HG02588 (cell line): Measurements from ENCODE around the gene PPP1R14D.
"Not testable (repeated sequence)": the region's sequence is repeated elsewhere in the genome, so short reads cannot be mapped to it uniquely, and the experiment has no call there.

Experiments used
- ATAC-seq: cut with Tn5 transposase; IDR thresholded peaks from one replicate; pipeline ENCODE4 v1.9.1; 2021; ENCODE audit warnings: mild to moderate bottlenecking, moderate library complexity; ENCODE audit not compliant: unreplicated experiment

PPP1R14D gene

DNA sequence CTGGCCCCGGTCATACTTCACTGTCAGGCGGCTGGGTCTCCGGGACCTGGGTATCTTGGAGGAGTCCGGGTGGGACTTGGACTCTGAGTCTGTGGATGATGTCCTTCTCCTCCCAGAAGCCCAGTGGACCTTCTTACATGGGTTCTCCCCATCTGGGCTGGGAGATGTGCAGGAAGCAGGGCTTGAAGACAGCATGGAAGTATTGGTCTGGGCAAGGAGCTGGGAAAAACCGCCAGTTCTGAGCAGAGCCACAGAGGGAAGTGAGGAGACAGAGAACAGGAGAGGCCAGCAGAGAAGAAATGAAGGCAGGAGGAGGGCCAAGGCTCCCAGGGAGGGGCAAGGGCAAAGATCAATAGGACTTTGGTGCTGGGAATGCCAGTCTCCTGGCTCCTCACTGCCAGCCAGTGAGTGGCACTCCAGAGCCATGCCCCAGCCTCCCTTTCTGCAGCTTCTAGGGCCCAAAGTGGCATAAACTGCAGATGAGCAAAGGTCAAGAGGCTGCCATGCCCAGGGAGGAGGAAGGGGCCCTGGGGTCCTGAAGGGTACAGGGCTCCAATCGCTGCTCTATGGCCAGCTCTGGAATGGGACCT lies at the start of gene PPP1R14D:
TSS of gene PPP1R14D (minus strand) at position 262 of the 590 bp plus-strand sequence. CDS start at position 195, 67 bp downstream.
- no peak for ATAC-seq

- ATAC-seq = no peak
Observed at GRCh38 chr15:40877694-40878093, 49.2 kb upstream of the PPP1R14D start.

DNA sequence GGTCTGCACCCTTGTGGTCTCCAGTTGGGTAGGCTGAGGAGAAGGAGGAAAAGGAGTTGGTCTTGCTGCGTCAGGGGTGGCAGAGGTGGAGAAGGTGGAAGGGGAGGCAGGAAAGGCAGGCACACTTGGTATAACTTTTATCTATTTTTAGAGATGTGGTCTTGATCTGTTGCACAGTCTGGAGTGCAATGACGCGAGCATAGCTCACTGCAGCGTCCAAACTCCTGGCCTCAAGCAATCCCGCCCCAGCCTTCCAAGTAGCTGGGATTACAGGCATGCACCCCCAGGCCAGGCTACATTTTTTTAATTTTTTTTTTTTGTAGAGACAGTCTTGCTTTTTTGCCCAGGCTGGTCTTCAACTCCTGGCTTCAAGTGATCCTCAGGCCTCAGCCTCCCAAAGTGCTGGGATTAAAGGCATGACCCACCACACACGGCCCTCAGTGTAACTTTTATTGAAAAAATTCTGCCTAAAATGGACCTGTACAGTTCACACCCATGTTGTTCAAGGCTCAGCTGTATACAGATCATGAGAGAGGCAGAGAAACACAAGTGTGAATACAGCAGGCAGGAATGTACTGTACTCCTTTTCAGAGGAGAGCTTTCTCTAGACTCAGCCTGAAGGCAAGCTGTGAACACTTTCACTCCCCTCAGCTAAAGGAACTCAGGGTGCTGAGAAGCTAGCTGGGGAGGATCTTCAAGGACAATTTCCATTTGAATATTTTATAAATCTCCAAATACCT lies 47.7 kb upstream of the PPP1R14D start:
- no peak for ATAC-seq

- peak; percentile 56 for ATAC-seq
Observed at GRCh38 chr15:40873694-40874561, 45.4 kb upstream of the PPP1R14D start, which contains the start of gene RHOV. Gene RHOV (minus strand): TSS chr15:40874234. CDS start chr15:40874139, 95 bp downstream.

DNA sequence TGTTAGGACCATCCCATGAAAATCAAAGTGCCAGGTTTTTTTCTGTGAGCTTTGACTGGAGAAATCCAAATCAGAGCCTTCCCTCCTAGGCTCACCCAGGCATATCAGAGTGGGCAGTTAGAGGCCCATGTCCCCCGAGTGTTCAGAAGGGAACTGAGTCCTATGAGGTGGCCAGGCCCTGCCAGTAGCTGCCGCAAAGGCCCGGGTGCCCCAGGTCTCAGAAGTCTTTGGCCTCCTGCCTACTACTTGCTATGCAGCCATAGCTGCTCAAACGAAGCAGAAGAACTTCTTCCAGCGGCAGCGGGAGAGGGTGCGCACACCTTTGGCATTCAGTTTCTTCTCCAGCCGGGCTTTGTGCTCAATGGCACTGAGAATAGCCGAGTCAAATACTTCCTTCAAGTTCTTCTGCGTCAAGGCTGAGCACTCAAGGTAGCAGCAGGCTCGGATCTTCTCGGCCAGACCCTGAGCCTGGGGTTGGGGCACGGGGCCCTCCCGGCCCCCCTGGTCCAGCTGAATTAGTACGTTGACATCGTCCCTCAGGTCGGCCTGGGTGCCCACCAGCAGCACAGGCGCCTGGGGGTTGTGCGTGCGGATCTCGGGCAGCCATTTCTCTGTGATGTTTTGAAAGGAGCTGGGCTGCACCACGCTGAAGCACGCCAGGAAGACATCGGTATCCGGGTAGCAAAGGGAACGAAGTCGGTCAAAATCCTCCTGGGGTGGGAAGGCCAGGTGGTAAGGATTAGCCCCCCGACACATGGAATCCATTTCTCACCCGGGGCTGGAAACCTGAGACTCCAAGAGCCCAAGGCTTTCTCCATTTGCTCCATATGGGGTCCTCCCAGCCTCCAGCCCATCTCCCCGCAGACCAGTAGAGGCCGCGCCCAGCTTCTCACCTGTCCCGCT lies 44.5 kb upstream of the PPP1R14D start:
- no peak for ATAC-seq

DNA sequence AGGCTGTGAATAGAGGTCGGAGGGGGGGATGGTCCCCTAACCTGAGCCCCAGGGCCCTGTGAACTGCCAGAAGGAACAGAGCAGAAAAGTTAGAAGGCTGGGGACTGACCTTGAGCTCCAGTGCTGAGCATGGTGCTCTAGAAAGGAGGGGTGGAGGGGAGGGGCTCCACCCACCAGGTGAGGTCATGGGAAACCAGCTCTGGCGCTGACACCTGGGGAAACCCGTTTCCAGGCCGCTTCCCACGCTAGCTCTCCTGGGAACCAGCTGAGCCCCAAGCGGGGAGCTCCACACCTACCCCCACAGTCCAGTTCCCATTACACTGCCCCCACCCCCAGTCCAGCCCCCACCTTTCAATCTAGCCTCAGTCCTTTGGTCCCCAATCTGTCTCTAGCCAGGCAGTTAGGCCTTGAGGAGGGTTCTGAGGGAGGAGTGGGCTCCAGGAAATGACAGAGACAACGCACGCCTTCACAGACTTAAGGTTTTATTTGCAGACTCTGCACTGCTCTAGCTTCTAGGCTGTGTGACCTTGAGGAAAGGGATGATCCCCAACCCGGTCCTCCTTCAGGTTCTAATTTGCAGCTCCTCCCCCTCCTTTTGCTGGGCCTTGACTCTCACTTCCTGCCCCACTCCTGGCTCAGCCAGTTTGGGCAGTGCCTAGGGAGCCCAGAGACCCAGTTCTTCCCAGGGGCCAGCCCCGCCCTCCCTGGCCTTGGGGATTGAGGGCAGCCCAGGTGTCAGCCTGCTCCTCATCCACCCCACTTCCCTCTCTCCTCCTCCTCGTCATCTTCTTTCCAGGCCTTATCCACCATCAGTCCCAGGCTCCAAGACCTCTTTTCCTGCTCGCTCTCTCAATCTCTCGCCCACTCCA lies 43.5 kb upstream of the PPP1R14D start:
- no peak for ATAC-seq

- no peak for ATAC-seq
Observed at GRCh38 chr15:40870716-40871115, 42.2 kb upstream of the PPP1R14D start.

DNA sequence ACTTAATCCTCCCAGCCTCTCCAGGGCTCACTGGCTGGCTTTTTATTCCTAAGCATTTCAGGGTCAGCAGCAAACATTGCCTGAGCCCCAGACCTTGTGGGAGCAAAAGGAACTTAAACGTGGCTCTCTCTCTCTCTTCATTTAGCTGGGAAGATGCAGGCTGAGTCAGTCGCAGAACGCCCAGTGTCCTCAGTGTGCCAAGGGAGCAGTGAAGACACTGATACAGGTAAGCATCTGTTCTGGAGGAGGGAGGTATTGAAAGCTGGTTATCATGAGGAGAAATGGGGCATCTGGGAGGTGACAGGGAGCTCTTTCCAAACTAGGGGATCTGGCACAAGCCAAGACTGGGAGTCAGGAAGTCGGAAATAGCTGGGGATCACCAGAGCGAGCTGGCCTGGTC lies 41.2 kb upstream of the PPP1R14D start:
- no peak for ATAC-seq

- no peak for ATAC-seq
Observed at GRCh38 chr15:40867199-40867598, 38.7 kb upstream of the PPP1R14D start.

- no peak for ATAC-seq
Observed at GRCh38 chr15:40863660-40864270, 35.3 kb upstream of the PPP1R14D start.

DNA sequence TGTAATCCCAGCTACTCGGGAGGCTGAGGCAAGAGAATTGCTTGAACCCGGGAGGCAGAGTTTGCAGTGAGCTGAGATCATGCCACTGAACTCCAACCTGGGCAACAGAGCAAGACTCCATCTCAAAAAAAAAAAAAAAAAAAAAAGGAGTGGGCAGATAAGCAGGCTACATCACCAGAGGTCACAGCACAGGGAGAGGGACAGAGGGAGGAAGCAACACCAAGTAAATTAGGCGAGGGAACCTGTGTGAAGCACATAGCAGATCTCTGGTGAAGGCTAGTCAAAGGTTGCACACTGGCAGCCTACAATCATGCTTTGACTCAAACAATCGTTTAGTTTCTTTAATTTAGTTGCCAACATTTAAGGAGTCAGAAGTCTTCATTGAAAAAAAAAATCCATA lies 32.6 kb upstream of the PPP1R14D start:
- not testable (repeated sequence) for ATAC-seq

GRCh38 chr15:40859206-40859851 lies 30.8 kb upstream of the PPP1R14D start:
- no peak for ATAC-seq

- no peak for ATAC-seq
Observed at GRCh38 chr15:40858706-40859105, 30.2 kb upstream of the PPP1R14D start.

DNA sequence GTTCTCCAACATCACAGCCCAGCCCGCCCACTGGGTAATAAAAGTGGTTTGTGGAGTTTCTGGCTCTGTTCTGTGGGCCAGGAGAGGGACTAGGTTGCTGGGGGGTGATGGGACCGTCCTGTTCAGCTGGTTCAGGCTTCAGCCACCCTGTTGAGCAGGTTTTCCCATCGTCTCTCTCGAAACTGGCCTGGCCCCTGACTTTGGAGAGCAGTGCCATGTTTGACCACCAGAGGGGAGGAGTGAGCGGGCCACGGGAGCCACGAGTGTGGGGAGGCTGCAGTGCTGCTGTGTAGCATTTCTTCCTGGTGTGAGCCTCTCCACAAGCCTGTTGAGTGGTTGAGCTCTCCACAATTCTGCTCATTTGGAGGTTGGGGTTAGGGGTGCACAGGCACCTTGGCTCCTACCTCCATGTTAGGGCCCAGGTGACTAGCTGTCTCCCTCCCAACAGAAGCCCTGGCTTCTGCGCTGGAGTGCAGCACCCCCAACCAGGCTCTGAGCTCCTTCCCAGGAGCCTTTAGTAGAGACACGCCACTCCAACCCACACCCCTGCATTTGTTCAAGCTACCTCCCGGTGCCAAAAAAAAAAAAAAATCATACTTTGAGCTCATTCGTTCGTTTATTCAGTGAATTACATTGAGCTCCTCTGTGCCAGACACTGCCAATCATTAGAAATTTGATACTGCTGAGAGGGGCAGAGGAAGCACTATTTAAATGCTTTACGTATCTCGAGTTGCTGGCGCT lies 29.3 kb upstream of the PPP1R14D start:
- ATAC-seq = no peak

DNA sequence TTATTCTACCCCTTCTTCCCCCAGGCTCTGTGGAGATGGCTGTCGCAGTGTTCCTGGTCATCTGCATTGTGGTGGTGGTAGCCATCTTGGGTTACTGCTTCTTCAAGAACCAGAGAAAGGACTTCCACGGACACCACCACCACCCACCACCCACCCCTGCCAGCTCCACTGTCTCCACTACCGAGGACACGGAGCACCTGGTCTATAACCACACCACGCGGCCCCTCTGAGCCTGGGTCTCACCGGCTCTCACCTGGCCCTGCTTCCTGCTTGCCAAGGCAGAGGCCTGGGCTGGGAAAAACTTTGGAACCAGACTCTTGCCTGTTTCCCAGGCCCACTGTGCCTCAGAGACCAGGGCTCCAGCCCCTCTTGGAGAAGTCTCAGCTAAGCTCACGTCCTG lies 28.2 kb upstream of the PPP1R14D start:
- ATAC-seq = no peak

DNA sequence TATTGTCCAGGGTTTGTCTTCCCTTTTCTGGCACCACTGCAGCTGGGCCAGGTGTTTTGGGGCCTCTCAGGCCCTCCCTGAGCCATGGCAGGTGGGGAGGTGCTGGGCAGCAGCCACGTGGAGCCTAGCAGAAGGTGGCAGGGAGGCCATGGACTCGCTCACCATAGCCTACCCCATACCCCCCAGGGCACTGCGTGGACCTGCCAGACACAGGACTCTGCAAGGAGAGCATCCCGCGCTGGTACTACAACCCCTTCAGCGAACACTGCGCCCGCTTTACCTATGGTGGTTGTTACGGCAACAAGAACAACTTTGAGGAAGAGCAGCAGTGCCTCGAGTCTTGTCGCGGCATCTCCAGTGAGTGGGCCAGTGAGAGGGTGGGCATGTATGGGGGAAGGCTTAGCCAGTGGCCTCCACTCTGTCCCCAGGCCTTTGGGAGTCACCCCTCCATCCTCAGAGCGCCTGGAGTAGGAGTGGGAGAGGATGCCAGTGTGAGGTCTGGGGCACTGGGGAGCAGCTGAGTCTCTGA lies 27.3 kb upstream of the PPP1R14D start:
- no peak for ATAC-seq

DNA sequence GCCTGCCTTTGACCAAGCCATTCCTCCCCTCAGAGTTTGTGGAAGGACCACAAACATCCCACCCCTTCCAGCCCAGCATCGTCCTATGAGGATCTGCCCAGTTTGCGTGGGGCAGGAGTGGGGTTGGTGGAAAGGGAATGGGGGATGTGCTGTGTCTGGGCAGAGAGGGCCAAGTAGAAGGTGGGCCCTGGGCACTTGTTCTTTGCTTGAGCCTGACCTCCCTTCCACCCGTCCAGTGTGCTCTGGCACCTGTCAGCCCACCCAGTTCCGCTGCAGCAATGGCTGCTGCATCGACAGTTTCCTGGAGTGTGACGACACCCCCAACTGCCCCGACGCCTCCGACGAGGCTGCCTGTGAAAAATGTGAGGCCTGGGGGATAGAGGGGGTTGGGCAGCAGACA lies 25.7 kb upstream of the PPP1R14D start:
- ATAC-seq = no peak
